Liver (tissue), 9 donors: ENCODE measurements around the gene SLC39A3. TPM values are rescaled to one million over a fixed set of nuclear protein-coding genes. Genes with fewer than 3 reads are reported as not detected.

Experiments
- DNase-seq: peaks from one replicate; pipeline ENCODE4 v3.0.0-alpha.2; 2017; ENCODE audit warnings: low spot score
- H3K27ac ChIP-seq, 2 donors: one replicate each; pipeline ENCODE4 v1.7.0; 2013; ENCODE audit warnings: inconsistent platforms in 2 of 2, low read length in 2 of 2, control low read depth in 1 of 2, low read depth in 1 of 2, mild to moderate bottlenecking in 1 of 2
- H3K27me3 ChIP-seq, 4 donors: one replicate each; pipeline versions ENCODE4 v1.6.1 to v1.7.0; 2013; ENCODE audit warnings: low read length in 3 of 4, inconsistent platforms in 1 of 4, mild to moderate bottlenecking in 1 of 4, moderate library complexity in 1 of 4; ENCODE audit not compliant: control insufficient read depth in 4 of 4, insufficient read depth in 4 of 4
- H3K36me3 ChIP-seq, 4 donors: one replicate each; pipeline versions ENCODE4 v1.6.1 to v1.7.0; 2013; ENCODE audit warnings: low read length in 3 of 4, mild to moderate bottlenecking in 3 of 4, low read depth in 1 of 4, moderate library complexity in 1 of 4; ENCODE audit not compliant: control insufficient read depth in 4 of 4, insufficient read depth in 3 of 4
- H3K4me1 ChIP-seq, 4 donors: one replicate each; pipeline versions ENCODE4 v1.6.1 to v1.7.0; 2013; ENCODE audit warnings: low read length in 3 of 4, mild to moderate bottlenecking in 3 of 4, moderate library complexity in 1 of 4; ENCODE audit not compliant: control insufficient read depth in 4 of 4, insufficient read depth in 4 of 4
- H3K4me3 ChIP-seq, 3 donors: one replicate each; pipeline versions ENCODE4 v1.6.1 to v1.7.0; 2013; ENCODE audit warnings: low read length in 3 of 3, control low read depth in 1 of 3, low read depth in 1 of 3, mild to moderate bottlenecking in 1 of 3
- H3K9ac ChIP-seq, 2 donors: one replicate each; pipeline ENCODE4 v1.7.0; 2013; ENCODE audit warnings: low read length in 2 of 2, mild to moderate bottlenecking in 2 of 2, moderate library complexity in 2 of 2, control low read depth in 1 of 2, low read depth in 1 of 2
- H3K9me3 ChIP-seq, 4 donors: one replicate each; pipeline versions ENCODE4 v1.6.1 to v1.7.0; 2013; ENCODE audit warnings: low read length in 3 of 4; ENCODE audit not compliant: control insufficient read depth in 4 of 4
- ATF3 ChIP-seq: IDR thresholded peaks from 2 replicates; pipeline ENCODE4 v1.6.1; 2016; ENCODE audit warnings: antibody characterized with exemption
- FOXA1 ChIP-seq: IDR thresholded peaks from 2 replicates; pipeline ENCODE4 v1.6.1; 2016; ENCODE audit warnings: antibody characterized with exemption
- FOXA2 ChIP-seq: IDR thresholded peaks from 2 replicates; pipeline ENCODE4 v1.6.1; 2016; ENCODE audit warnings: antibody characterized with exemption
- GABPA ChIP-seq, 2 donors: IDR thresholded peaks in 1 of 2; conservative IDR thresholded peaks in 1 of 2; 2 replicates each; pipeline ENCODE4 v1.6.1; 2016; ENCODE audit warnings: antibody characterized with exemption in 2 of 2, mild to moderate bottlenecking in 1 of 2, moderate library complexity in 1 of 2
- HNF4A ChIP-seq, 2 donors: conservative IDR thresholded peaks; 2 replicates each; pipeline ENCODE4 v1.6.1; 2016; ENCODE audit warnings: antibody characterized with exemption in 2 of 2, mild to moderate bottlenecking in 2 of 2
- JUND ChIP-seq, 2 donors: IDR thresholded peaks; 2 replicates each; pipeline ENCODE4 v1.6.1; 2016; ENCODE audit warnings: antibody characterized with exemption in 2 of 2
- NR2F2 ChIP-seq: IDR thresholded peaks from 2 replicates; pipeline ENCODE4 v1.6.1; 2016; ENCODE audit warnings: antibody characterized with exemption
- RXRA ChIP-seq, 2 donors: IDR thresholded peaks; 2 replicates each; pipeline ENCODE4 v1.6.1; 2017 to 2018; ENCODE audit warnings: antibody characterized with exemption in 2 of 2, mild to moderate bottlenecking in 1 of 2
- WGBS: extraction: QIAGEN DNeasy Blood & Tissue Kit; methylation state at CpG from one replicate; pipeline ENCODE4 v1.1.7; 2013; 5-methylcytosine and 5-hydroxymethylcytosine counted together
- polyA plus RNA-seq, 2 donors: library from polyadenylated mRNA; stranded (reverse) in 1 of 2; unstranded in 1 of 2; fragments of 200-250 nt in 1 of 2; fragments of >200 nt in 1 of 2; fragmentation: Nextera tagmentation in 1 of 2; extraction: Ambion mirVana in 1 of 2; gene quantifications; one replicate each; pipeline versions ENCODE4 v1.2.1 to v1.2.3, GENCODE V29; 2013 to 2015
- total RNA-seq, 2 donors: library from RNA; depleted of rRNA; stranded (reverse); fragments of >200 nt; gene quantifications; one replicate each; pipeline ENCODE4 v1.2.3, GENCODE V29; 2014
- TF ChIP-seq, protein P1 (sequence below): IDR thresholded peaks from 2 replicates; pipeline ENCODE4 v1.6.1; 2016; ENCODE audit warnings: antibody characterized with exemption
- TF ChIP-seq, protein P2 (sequence below): IDR thresholded peaks from 2 replicates; pipeline ENCODE4 v1.6.1; 2016; ENCODE audit warnings: antibody characterized with exemption, mild to moderate bottlenecking
- TF ChIP-seq, protein P3 (sequence below): IDR thresholded peaks from 2 replicates; pipeline ENCODE4 v1.6.1; 2016; ENCODE audit warnings: antibody characterized with exemption
- donor health status: healthy.
- donor health status: healthy.
- donor health status: healthy.
- donor health status: healthy.
- donor health status: healthy.

SLC39A3 gene
- total and polyA plus RNA-seq, 4 donors = 19.8 to 29.0 (median 24.2) TPM

- Histone ChIP-seq H3K27me3 (no peaks in the 10 kb centered on the region), H3K9me3 (no peaks in the 10 kb centered on the region), H3K27ac (no peak overlapping the region), H3K4me3 (no peak overlapping the region), H3K4me1 (no peaks in the 10 kb centered on the region), H3K36me3 (peaks cover 2 to 16% (median 5%) of the 10 kb centered on the region in 4 donors), H3K9ac (no peak overlapping the region)
- 88% methylated on average over 21 of the region's 21 CpGs for WGBS
- TF ChIP-seq HNF4A (conservative IDR thresholded peaks at IDR 0.05) (no peak), FOXA1 (no peak), GABPA (IDR thresholded peaks at IDR 0.05 in 1 of 2, conservative IDR thresholded peaks at IDR 0.05 in 1 of 2) (no peak)
- no peak for DNase-seq
Measured at GRCh38 chr19:2751438-2751830, 11.6 kb upstream of the SLC39A3 start.

- WGBS = 72% methylated on average over 17 of the region's 17 CpGs
- Histone ChIP-seq H3K9ac (no peak overlapping the region), H3K4me3 (no peak overlapping the region), H3K27me3 (no peaks in the 10 kb centered on the region), H3K4me1 (no peaks in the 10 kb centered on the region), H3K27ac (no peak overlapping the region), H3K9me3 (no peaks in the 10 kb centered on the region), H3K36me3 (peaks cover 1 to 13% (median 5%) of the 10 kb centered on the region in 4 donors)
- DNase-seq = no peak
- no peak for TF ChIP-seq RXRA (IDR thresholded peaks at IDR 0.05)
- TF ChIP-seq, protein P1, sequence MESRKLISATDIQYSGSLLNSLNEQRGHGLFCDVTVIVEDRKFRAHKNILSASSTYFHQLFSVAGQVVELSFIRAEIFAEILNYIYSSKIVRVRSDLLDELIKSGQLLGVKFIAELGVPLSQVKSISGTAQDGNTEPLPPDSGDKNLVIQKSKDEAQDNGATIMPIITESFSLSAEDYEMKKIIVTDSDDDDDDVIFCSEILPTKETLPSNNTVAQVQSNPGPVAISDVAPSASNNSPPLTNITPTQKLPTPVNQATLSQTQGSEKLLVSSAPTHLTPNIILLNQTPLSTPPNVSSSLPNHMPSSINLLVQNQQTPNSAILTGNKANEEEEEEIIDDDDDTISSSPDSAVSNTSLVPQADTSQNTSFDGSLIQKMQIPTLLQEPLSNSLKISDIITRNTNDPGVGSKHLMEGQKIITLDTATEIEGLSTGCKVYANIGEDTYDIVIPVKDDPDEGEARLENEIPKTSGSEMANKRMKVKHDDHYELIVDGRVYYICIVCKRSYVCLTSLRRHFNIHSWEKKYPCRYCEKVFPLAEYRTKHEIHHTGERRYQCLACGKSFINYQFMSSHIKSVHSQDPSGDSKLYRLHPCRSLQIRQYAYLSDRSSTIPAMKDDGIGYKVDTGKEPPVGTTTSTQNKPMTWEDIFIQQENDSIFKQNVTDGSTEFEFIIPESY = no peak
- TF ChIP-seq, protein P2, sequence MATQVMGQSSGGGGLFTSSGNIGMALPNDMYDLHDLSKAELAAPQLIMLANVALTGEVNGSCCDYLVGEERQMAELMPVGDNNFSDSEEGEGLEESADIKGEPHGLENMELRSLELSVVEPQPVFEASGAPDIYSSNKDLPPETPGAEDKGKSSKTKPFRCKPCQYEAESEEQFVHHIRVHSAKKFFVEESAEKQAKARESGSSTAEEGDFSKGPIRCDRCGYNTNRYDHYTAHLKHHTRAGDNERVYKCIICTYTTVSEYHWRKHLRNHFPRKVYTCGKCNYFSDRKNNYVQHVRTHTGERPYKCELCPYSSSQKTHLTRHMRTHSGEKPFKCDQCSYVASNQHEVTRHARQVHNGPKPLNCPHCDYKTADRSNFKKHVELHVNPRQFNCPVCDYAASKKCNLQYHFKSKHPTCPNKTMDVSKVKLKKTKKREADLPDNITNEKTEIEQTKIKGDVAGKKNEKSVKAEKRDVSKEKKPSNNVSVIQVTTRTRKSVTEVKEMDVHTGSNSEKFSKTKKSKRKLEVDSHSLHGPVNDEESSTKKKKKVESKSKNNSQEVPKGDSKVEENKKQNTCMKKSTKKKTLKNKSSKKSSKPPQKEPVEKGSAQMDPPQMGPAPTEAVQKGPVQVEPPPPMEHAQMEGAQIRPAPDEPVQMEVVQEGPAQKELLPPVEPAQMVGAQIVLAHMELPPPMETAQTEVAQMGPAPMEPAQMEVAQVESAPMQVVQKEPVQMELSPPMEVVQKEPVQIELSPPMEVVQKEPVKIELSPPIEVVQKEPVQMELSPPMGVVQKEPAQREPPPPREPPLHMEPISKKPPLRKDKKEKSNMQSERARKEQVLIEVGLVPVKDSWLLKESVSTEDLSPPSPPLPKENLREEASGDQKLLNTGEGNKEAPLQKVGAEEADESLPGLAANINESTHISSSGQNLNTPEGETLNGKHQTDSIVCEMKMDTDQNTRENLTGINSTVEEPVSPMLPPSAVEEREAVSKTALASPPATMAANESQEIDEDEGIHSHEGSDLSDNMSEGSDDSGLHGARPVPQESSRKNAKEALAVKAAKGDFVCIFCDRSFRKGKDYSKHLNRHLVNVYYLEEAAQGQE = no peak
- TF ChIP-seq, protein P3, sequence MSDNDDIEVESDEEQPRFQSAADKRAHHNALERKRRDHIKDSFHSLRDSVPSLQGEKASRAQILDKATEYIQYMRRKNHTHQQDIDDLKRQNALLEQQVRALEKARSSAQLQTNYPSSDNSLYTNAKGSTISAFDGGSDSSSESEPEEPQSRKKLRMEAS = no peak
- TF ChIP-seq JUND (IDR thresholded peaks at IDR 0.05) = no peak
- TF ChIP-seq NR2F2 = no peak
- TF ChIP-seq FOXA2 = no peak
Measured at GRCh38 chr19:2750808-2751437, 11.1 kb upstream of the SLC39A3 start.

DNA sequence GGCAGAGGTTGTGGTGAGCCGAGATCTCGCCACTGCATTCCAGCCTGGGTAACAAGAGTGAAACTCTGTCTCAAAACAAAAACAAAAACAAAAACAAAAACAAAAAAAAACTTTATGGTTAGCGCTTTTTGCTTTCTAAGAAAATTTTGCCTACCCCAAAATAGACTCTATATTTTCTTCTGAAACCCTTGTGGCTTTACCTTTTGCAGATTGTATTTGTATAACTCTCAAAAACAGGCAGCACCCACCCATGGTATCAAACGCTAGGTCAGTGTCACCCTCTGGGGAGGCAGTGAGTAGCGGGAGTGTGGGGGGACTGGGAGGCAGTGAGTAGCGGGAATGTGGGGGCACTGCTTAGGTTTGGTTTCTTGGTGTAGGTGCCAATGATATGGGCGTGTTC lies 7.5 kb upstream of the SLC39A3 start:
- H3K27ac ChIP-seq = no peak overlapping the region
- H3K9ac ChIP-seq = no peak overlapping the region
- H3K27me3 ChIP-seq = no peaks in the 10 kb centered on the region
- WGBS = 81% methylated on average over 7 of the region's 7 CpGs
- H3K4me1 ChIP-seq = no peaks in the 10 kb centered on the region
- H3K36me3 ChIP-seq = no peaks in the 10 kb centered on the region
- no peak for DNase-seq
- no peak overlapping the region for H3K4me3 ChIP-seq
- TF ChIP-seq ATF3 = no peak
- no peaks in the 10 kb centered on the region for H3K9me3 ChIP-seq
